Mesendoderm (in vitro differentiated cells): ENCODE data around the gene NHSL2.

Experiments used
- DNase-seq: peaks from one replicate; pipeline ENCODE4 v3.0.0; 2013
- H2AK5ac ChIP-seq: 2 replicates; pipeline ENCODE4 v1.6.1; 2013; ENCODE audit warnings: low read length, inconsistent platforms
- H2BK120ac ChIP-seq: 2 replicates; pipeline ENCODE4 v1.6.1; 2013; ENCODE audit warnings: low read depth, mild to moderate bottlenecking, low read length, moderate library complexity, mixed read lengths
- H2BK15ac ChIP-seq: replicated peaks from 2 replicates; pipeline ENCODE4 v1.6.1; 2013; ENCODE audit warnings: low read depth, mild to moderate bottlenecking, moderate library complexity
- H2BK5ac ChIP-seq: 2 replicates; pipeline ENCODE4 v1.6.1; 2013; ENCODE audit warnings: low read length, inconsistent platforms
- H3K18ac ChIP-seq: 2 replicates; pipeline ENCODE4 v1.6.1; 2013; ENCODE audit warnings: mild to moderate bottlenecking, low read length, mixed read lengths
- H3K23ac ChIP-seq: one replicate; pipeline ENCODE4 v1.6.1; 2013; ENCODE audit warnings: low read length
- H3K27ac ChIP-seq: 2 replicates; pipeline ENCODE4 v1.5.1; 2013; ENCODE audit warnings: low read depth, mild to moderate bottlenecking, inconsistent platforms, low read length, moderate library complexity
- H3K27me3 ChIP-seq: 2 replicates; pipeline ENCODE4 v1.6.1; 2013; ENCODE audit warnings: low read length, control low read depth, mild to moderate bottlenecking, inconsistent platforms; ENCODE audit not compliant: insufficient read depth, poor library complexity
- H3K36me3 ChIP-seq: 2 replicates; pipeline ENCODE4 v1.6.1; 2013; ENCODE audit warnings: low read length, inconsistent platforms; ENCODE audit not compliant: control insufficient read depth, insufficient read depth
- H3K4ac ChIP-seq: one replicate; pipeline ENCODE4 v1.6.1; 2013; ENCODE audit warnings: low read depth, mild to moderate bottlenecking, low read length, moderate library complexity
- H3K4me1 ChIP-seq: 2 replicates; pipeline ENCODE4 v1.6.1; 2013; ENCODE audit warnings: low read depth, low read length, inconsistent platforms; ENCODE audit not compliant: control insufficient read depth
- H3K4me2 ChIP-seq: 2 replicates; pipeline ENCODE4 v1.6.1; 2013; ENCODE audit warnings: low read length
- H3K4me3 ChIP-seq: 2 replicates; pipeline ENCODE4 v1.5.1; 2013; ENCODE audit warnings: mild to moderate bottlenecking, low read length
- H3K56ac ChIP-seq: one replicate; pipeline ENCODE4 v1.6.1; 2013; ENCODE audit warnings: low read length
- H3K79me1 ChIP-seq: 2 replicates; pipeline ENCODE4 v1.6.1; 2013; ENCODE audit warnings: low read length, inconsistent platforms
- H3K79me2 ChIP-seq: 2 replicates; pipeline ENCODE4 v1.6.1; 2013; ENCODE audit warnings: mild to moderate bottlenecking, low read length; ENCODE audit not compliant: control insufficient read depth, insufficient read depth
- H3K9ac ChIP-seq: 2 replicates; pipeline ENCODE4 v1.6.1; 2013; ENCODE audit warnings: low read length, inconsistent platforms
- H4K5ac ChIP-seq: one replicate; pipeline ENCODE4 v1.6.1; 2013; ENCODE audit warnings: low read length
- H4K8ac ChIP-seq: one replicate; pipeline ENCODE4 v1.6.1; 2013; ENCODE audit warnings: low read depth, mild to moderate bottlenecking, control low read depth, low read length, moderate library complexity
- WGBS: extraction: QIAGEN DNeasy Blood & Tissue Kit; methylation state at CpG from one replicate; pipeline ENCODE4 v1.1.7; 2013; ENCODE audit warnings: low lambda C conversion rate, missing lambda C conversion rate; ENCODE audit not compliant: insufficient coverage; ENCODE audit errors: extremely low coverage; 5-methylcytosine and 5-hydroxymethylcytosine counted together

NHSL2 gene

DNA sequence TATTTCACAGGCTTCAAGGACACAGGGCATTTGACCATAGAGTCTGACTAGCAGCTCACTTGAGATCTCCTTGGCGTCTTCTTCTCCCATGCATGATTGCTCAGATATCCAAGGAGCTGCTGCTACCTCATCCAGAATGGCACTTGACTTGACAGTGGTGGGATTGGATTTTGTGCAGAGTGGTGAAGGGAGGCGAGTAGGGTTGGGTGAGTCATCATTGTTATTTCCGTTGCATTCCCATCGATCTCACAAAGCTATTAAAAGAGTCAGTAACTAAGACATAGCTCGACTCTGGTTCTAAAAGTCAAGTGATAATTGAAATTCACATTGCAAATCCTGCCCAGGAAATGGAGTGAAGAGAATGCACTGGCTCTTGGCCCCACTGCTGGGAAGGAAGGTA lies 27.7 kb downstream of the NHSL2 start:
- no CpG with 5 or more reads among the region's 5 CpGs for WGBS
- Histone ChIP-seq H3K4me3 (no peak overlapping the region), H3K4me1 (peaks cover 2% of the 10 kb centered on the region), H3K79me1 (no peaks in the 10 kb centered on the region), H3K18ac (no peak overlapping the region), H4K5ac (no peak overlapping the region), H3K23ac (no peak overlapping the region), H3K79me2 (peaks cover 3% of the 10 kb centered on the region), H3K27me3 (no peaks in the 10 kb centered on the region), H2BK15ac (no peak overlapping the region), H2AK5ac (no peak overlapping the region), H3K27ac (no peak overlapping the region), H3K9ac (no peak overlapping the region), H4K8ac (no peak overlapping the region), H3K56ac (no peak overlapping the region), H3K36me3 (no peaks in the 10 kb centered on the region), H3K4ac (no peak overlapping the region), H2BK120ac (no peak overlapping the region), H3K4me2 (no peak overlapping the region), H2BK5ac (no peak overlapping the region)
- DNase-seq, result no peak

DNA sequence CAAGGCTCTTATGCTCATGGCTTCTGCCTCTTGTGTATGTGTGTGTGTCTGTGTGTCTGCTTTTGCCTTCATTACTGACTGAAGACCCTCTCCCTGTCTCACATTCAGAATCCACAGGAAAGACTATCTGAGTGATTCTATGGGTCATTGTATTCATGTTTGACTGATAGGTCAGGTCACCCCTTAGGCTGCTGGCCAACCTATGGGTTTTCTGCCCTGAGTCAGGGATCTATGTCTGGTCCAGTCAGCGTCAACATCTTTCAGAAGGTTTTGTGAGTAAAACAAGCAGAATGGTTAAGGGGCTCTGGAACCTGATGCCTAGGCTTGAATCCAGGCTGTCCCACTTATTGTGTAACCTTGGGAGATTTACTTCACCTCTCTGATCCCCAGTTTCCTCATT lies 30.5 kb downstream of the NHSL2 start:
- Histone ChIP-seq H2AK5ac (no peak overlapping the region), H3K27ac (no peak overlapping the region), H3K9ac (no peak overlapping the region), H2BK15ac (no peak overlapping the region), H3K36me3 (no peaks in the 10 kb centered on the region), H3K23ac (no peak overlapping the region), H4K8ac (no peak overlapping the region), H4K5ac (no peak overlapping the region), H3K4me1 (no peaks in the 10 kb centered on the region), H2BK120ac (no peak overlapping the region), H3K27me3 (no peaks in the 10 kb centered on the region), H3K4ac (no peak overlapping the region), H3K18ac (no peak overlapping the region), H3K79me1 (no peaks in the 10 kb centered on the region), H3K4me2 (no peak overlapping the region), H3K79me2 (peaks cover 3% of the 10 kb centered on the region), H3K56ac (no peak overlapping the region), H2BK5ac (no peak overlapping the region), H3K4me3 (no peak overlapping the region)
- DNase-seq, result peak; percentile 51
- no CpG with 5 or more reads among the region's 1 CpG for WGBS

DNA sequence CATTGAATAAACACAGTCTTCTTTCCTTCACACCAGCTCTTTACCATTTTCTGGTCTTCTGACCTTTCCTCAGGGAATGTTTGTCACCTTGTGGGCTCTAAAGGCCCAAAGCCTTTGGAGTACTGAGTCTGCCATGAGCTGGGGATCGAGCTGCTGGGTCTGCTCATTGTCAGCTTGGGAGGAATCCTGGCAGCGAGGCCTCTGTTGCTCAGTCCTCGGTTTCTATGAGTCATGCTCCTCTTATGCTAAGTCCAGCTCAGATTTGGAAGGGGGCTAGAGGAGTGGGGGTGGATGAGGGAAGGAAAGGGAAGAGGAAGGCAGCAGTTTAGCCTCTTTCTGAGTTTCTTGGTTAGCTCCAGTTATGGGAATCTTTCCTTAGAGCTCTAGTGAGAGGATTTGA lies 31.1 kb downstream of the NHSL2 start:
- Histone ChIP-seq H3K4ac (no peak overlapping the region), H3K4me2 (no peak overlapping the region), H3K27me3 (no peaks in the 10 kb centered on the region), H2BK15ac (no peak overlapping the region), H3K56ac (peak overlapping the region; percentile 11), H3K18ac (no peak overlapping the region), H3K36me3 (no peaks in the 10 kb centered on the region), H3K23ac (no peak overlapping the region), H2BK120ac (no peak overlapping the region), H2AK5ac (no peak overlapping the region), H2BK5ac (no peak overlapping the region), H3K4me3 (no peak overlapping the region), H3K9ac (no peak overlapping the region), H4K8ac (no peak overlapping the region), H3K4me1 (no peaks in the 10 kb centered on the region), H3K79me2 (peaks cover 3% of the 10 kb centered on the region), H4K5ac (no peak overlapping the region), H3K79me1 (no peaks in the 10 kb centered on the region), H3K27ac (peak overlapping the region; percentile 62)
- peak; percentile 82 for DNase-seq
- WGBS, result no CpG with 5 or more reads among the region's 3 CpGs

DNA sequence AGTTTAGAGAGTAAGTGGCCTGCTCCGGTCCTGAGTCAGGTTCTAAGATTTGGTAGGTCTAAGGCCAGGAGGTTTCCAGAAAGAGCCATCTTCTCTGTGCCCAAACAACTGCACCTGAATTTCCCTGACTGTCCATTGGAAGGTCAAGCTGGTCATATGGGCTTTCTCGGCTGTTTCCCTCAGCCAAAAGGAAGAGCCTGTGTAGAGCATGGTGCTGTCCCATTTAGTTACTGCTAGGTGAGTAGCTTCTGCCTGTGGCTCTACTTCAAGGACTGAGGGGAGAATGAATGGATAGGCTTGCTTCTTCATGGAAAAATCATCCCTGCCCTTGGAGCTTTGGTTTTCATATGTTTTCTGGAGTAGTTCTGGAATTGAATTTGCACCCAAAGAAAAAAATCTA lies 33.7 kb downstream of the NHSL2 start:
- no peak overlapping the region for H3K4me2 ChIP-seq
- H3K9ac ChIP-seq, result no peak overlapping the region
- H3K4me1 ChIP-seq, result no peaks in the 10 kb centered on the region
- H3K56ac ChIP-seq, result no peak overlapping the region
- no peak overlapping the region for H2BK120ac ChIP-seq
- no peak for DNase-seq
- no peak overlapping the region for H2BK5ac ChIP-seq
- H4K5ac ChIP-seq, result no peak overlapping the region
- H3K27me3 ChIP-seq, result no peaks in the 10 kb centered on the region
- H2BK15ac ChIP-seq, result no peak overlapping the region
- no CpG with 5 or more reads among the region's 2 CpGs for WGBS
- H3K79me2 ChIP-seq, result peaks cover under 1% of the 10 kb centered on the region
- no peak overlapping the region for H3K4ac ChIP-seq
- no peaks in the 10 kb centered on the region for H3K36me3 ChIP-seq
- no peaks in the 10 kb centered on the region for H3K79me1 ChIP-seq
- H3K4me3 ChIP-seq, result no peak overlapping the region
- H3K18ac ChIP-seq, result no peak overlapping the region
- H2AK5ac ChIP-seq, result no peak overlapping the region
- H4K8ac ChIP-seq, result no peak overlapping the region
- no peak overlapping the region for H3K27ac ChIP-seq
- H3K23ac ChIP-seq, result no peak overlapping the region

DNA sequence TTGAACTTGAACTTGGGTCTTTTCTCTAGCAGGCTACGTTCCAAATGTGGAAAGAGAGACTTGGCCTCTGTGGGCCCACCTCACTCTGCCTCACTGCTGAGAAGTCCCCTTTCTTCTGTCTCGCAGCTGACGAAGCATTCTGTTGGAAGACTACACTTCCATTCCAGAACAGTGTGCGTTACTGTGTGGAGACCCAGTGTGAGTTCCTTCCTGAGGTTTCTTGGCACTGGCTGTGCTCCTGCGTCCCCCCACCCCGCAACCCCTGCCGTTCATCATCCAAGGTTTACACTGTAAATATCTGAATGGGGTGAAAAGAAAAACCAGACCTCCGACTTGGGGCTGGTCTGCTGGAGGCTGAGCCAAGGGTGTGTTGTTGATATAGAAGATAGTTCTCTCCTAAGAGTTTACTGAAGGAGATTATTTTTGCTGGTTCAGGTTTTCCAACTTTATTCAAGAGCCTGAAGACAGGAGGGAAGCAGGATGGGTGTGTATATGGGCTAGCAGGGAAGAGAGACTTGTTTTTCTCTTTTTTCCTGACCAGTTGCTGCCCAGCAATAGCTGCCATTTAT lies 34.7 kb downstream of the NHSL2 start:
- no peak overlapping the region for H3K4me2 ChIP-seq

DNA sequence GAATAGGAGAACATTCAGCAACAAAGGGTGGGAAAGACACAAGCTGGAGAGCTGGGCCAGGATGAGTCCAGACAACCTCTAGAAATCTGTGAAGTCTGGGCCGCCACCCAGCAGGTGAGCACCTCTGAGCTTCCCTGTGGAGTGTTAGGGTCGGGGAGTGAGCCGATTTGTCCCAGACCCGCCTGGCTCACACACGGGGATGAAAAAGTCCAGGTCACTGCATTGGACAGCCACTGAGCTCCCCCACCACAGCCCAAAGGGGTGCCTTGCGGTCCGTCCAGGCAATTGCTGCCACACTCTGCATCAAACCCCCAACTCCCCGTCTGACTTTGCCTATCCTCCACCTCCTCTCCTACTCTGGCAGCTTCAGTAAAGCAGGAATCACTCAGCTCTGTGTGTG lies 38.7 kb downstream of the NHSL2 start:
- H3K56ac ChIP-seq, result peak overlapping the region; percentile 34
- no peak overlapping the region for H2BK15ac ChIP-seq
- H3K23ac ChIP-seq, result no peak overlapping the region
- H3K18ac ChIP-seq, result no peak overlapping the region
- H3K27me3 ChIP-seq, result no peaks in the 10 kb centered on the region
- no peak overlapping the region for H3K4me3 ChIP-seq
- H2BK5ac ChIP-seq, result no peak overlapping the region
- H3K27ac ChIP-seq, result no peak overlapping the region
- H3K4me1 ChIP-seq, result no peaks in the 10 kb centered on the region
- H4K5ac ChIP-seq, result no peak overlapping the region
- H3K4me2 ChIP-seq, result no peak overlapping the region
- no peak overlapping the region for H2AK5ac ChIP-seq
- H3K79me2 ChIP-seq, result no peaks in the 10 kb centered on the region
- H3K4ac ChIP-seq, result no peak overlapping the region
- H4K8ac ChIP-seq, result no peak overlapping the region
- H3K36me3 ChIP-seq, result no peaks in the 10 kb centered on the region
- no peak overlapping the region for H2BK120ac ChIP-seq
- no peak for DNase-seq
- no CpG with 5 or more reads among the region's 8 CpGs for WGBS
- no peak overlapping the region for H3K9ac ChIP-seq
- H3K79me1 ChIP-seq, result no peaks in the 10 kb centered on the region

More for the DNA sequence above, 34.7 kb downstream of the NHSL2 start:
- Histone ChIP-seq H3K23ac (no peak overlapping the region), H2BK5ac (no peak overlapping the region), H3K18ac (no peak overlapping the region), H4K8ac (no peak overlapping the region), H2BK120ac (no peak overlapping the region), H3K27ac (no peak overlapping the region), H2AK5ac (no peak overlapping the region), H3K4me3 (no peak overlapping the region), H3K4me1 (no peaks in the 10 kb centered on the region), H4K5ac (no peak overlapping the region), H2BK15ac (no peak overlapping the region), H3K36me3 (no peaks in the 10 kb centered on the region), H3K56ac (no peak overlapping the region), H3K27me3 (no peaks in the 10 kb centered on the region), H3K79me1 (no peaks in the 10 kb centered on the region), H3K79me2 (no peaks in the 10 kb centered on the region), H3K9ac (no peak overlapping the region), H3K4ac (no peak overlapping the region)
- no peak for DNase-seq
- no CpG with 5 or more reads among the region's 8 CpGs for WGBS
